Measurements from ENCODE around the gene RGS3. TPM values are rescaled to one million over a fixed set of nuclear protein-coding genes. Genes with fewer than 3 reads are reported as not detected.

Gene RGS3
- total RNA-seq, 1 donor from 2014 or later: 415 TPM

DNA sequence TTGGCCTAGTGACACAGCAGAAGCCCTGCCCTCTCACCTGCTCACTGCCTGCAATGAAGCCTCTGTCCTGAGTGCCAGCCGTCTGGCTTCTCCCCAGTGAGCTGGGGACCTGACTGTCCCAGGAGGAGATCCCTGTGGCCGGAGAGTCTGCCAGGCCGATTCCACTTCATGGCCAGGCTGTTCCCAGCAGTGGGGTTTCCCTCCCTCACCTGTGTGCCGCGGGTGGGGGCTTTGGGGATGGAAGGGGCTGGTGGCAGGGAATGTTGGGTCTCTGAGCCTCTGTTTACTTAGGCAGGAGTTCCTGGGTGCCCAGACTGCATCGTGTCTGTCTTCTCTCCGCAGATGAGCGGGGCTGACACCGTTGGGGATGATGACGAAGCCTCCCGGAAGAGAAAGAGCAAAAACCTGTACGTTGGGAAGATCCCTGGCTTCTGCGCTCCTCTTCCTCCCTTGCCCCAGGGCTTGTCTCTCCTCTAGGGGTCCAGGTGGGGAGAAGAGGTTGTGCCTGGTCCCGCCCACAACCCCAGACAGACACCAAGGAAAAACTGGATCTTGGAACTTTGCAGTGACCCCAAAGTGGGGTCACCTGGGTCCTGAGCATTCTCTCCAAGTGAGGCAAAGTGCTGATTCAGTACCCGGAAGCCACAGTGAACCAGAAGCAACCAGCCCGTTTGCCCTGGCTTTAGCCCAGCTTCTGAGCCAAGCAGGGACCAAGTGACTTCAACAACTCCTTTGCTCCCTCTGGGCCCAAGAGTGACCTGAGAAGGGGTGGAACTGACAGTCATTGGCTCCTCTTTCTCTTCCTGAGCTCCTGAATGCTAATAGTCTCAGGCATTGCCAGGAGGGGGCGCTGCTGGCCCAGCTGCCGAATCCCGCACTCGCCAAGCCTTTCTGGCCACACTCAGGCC lies 127.7 kb downstream of the RGS3 start:
- DNase-seq: peak; percentile 91

DNA sequence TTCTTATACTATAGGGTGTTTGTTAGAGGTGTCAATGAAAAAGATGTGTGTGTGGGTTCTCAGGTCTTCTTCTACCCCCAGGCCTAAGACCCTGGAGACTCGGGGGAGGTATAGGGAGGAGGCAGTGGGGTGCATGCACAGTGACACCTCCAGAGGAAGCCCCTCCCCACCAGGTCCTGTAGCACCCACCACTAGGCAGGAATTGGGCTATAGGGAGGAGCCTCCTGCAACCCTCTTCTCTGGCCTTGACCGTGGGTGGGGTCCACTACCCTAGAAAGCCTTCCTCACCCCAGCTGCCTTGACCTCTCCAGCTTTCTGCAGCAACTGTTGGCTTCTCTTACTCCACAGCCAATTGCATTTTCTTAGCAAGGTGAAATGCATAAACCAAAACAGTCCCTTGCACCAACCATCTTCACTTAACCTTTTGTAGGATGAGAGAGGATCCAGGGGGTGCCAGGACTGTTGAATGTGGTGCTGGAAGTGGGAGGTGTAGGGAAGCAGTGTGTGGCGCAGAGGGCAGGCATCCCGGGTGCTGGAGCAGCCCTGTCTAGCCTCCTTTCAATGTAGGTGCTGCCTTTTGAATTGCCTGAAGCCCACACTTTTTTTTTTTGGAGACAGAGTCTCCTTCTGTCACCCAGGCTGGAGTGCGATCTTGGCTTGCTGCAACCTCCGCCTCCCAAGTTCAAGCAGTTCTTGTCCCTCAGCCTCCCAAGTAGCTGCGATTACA lies 128.5 kb downstream of the RGS3 start:
- no peak for DNase-seq

GRCh38 chr9:113592876-113593575 lies 129.5 kb downstream of the RGS3 start:
- DNase-seq: peak; percentile 52

DNA sequence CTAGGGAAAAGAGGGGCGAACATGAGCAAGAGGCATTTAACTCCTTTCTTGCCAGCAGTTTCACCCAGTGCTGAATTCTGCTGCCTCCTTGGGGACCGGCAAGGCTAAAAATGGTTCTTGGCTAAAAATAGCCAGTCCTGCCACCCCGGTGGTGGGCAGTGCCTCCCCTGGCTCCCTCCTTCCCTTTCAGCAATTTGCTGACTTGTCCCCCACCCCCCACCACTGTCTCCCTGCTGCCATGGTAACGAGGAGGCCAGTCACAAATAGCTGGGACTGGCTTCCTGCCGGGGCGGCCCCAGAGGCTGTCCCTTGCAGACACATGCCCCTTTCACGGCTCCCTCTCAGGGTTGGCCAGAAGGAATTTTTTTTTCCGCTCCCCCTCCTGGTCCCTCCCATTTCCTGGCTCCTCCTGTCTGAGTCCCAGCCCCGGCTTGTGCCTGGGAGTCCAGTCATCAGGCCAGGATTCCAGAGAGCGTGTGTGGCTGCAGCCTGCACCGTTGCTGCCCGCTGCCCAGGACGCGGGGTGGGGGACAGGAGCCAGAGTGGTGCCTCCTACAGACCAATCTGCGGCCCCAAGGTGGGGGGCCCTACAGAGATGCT lies 130.3 kb downstream of the RGS3 start:
- peak; percentile 99 for DNase-seq

DNA sequence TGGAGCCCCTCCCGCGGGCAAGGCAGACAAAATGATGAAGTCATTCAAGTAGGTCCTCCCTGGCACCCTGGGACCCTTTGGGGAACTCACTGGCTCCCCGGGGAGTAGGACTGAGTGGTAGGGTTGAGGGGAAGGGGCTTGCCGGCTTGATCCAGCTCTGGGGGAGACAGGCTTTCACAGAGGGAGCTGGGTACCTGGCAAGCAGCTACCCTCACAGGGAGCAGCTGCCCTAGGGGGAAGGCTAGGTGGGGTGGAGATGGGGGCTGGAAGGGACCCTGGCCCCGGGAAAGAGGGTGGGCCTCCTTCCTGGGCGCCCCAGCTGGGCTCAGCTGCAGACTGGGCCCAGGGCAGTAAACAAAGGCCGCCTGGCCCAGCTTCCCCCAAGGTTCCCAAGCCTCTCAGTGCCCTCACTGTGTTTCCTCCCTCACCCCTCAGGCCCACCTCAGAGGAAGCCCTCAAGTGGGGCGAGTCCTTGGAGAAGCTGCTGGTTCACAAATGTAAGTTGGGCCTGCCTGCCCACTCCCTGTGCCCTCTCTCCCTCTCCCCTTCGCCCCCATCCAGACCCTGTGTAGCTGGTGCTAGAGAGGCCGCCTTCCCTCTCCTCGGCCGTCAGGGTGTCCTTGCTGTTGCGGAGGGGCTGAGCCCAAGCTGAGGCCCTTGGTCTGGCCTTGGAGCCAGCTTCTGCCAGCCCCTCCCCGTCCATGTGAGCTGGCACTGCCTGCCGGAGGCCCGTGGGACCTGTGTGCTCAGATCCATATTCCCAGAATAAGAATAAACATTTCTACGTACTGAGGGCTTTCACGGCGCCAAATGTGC lies 131.2 kb downstream of the RGS3 start:
- DNase-seq: no peak

DNA sequence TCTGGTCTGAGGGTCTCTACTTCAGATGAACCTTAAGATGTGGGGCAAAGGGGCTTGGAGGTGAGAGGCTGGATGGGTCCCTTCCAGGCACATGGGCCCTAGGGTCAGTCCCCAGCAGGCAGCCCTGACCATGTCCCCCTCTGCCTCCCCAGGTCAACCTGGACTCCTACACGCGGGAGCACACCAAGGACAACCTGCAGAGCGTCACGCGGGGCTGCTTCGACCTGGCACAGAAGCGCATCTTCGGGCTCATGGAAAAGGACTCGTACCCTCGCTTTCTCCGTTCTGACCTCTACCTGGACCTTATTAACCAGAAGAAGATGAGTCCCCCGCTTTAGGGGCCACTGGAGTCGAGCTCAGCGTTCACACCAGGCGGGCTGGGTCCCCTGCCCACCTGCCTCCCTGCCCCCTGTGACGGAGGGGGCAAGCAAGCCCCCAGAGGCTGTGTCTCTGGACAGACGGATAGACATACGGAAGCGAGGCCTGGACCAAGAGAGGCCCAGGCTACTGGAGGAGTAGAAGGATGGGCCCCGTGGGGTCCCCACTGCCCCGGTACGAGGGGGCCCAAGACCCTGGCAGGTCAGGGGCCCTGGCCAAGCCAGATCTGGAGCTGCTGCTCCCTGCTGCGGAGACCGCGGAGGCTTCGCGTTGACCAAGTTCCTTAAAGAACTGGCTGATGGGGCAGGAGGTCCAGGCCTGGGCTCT lies 133.2 kb downstream of the RGS3 start:
- DNase-seq: no peak

GRCh38 chr9:113597390-113598241 lies 134.1 kb downstream of the RGS3 start:
- no peak for DNase-seq

DNA sequence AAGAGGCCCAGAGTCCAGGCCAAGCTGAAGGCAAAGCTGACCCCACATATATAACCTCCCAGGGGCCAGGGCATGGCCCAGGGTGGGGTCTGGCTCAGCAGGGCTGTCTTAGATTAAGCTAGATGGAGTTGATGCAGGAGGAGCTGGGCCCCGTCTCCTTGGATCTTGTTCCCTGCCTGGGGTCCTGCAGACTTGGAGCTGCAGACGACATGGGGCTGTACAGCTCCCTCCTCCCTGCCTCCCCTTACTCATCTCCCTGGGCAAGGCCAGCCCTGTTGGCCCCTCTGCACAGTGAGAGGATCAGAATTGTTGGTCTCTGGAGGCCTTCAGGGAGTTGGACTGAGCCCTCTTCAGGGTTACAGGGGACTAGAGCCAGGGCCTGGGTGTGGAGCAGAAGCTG lies 134.9 kb downstream of the RGS3 start:
- DNase-seq: no peak

DNA sequence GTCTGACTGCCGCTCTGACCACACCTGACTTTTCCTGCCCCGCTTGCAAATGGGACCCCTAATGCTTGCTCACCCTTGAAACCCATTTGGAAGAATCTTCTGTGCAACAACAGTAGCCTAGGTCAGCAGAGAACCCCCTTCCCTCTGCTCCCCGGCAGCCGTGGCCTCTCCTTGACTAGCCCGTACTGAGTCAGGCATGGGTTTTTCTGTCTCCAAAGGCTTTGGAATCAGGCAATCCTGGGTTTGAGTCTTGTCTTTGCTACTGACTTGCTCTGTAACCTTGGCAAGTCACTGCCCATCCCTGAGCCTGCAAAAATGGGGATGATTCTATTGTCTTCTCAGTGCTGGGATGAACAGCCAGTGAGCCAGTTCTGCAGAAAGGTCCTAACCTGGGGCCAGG lies 135.4 kb downstream of the RGS3 start:
- DNase-seq: no peak

- peak; percentile 95 for DNase-seq
Observed at GRCh38 chr9:113599646-113600022, 136.1 kb downstream of the RGS3 start.

DNA sequence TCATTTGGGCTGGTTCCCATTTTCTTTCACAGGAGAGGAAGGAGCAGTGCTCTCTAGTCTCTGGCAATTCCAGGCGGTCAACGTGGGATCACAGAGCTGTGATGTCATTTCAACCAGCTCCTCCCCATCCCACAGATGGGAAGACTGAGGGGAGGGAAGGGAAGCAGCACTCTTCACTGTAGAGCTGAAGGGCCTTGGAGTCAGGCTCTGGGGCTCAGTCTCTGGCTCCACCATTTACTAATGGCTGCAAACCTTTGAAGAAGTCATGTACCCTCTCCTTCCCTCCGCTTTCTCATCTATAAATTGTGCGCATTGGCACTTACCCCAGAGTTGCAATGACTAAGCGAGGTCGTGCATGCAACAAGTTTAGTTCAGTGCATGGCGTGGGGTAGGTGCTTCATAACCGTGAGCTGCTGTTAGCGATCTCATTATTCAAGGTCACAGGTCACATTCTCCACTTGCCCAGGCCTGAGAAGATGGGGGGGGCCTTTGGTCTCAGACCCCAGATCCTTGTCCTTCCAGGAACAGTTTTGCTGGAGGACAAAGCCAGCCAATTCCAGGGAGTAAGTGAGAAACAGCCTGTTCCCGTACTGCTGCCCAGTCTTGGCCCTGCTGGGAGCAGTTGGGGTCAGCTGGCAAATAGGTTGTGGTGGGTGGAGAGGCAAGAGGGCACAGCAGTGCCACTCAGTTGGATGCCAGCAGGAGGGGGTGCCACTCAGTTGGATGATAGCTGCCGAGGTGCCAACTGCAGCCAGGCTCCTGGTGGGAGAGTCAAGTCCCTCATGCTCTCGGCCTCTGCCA lies 136.7 kb downstream of the RGS3 start:
- DNase-seq: peak; percentile 76

GRCh38 chr9:113600871-113601614 lies 137.5 kb downstream of the RGS3 start:
- DNase-seq: no peak

GRCh38 chr9:113601656-113602055 lies 138.1 kb downstream of the RGS3 start:
- no peak for DNase-seq

GRCh38 chr9:113602126-113603047 lies 138.9 kb downstream of the RGS3 start:
- peak; percentile 80 for DNase-seq

GRCh38 chr9:113603048-113603375 lies 139.5 kb downstream of the RGS3 start:
- no peak for DNase-seq

DNA sequence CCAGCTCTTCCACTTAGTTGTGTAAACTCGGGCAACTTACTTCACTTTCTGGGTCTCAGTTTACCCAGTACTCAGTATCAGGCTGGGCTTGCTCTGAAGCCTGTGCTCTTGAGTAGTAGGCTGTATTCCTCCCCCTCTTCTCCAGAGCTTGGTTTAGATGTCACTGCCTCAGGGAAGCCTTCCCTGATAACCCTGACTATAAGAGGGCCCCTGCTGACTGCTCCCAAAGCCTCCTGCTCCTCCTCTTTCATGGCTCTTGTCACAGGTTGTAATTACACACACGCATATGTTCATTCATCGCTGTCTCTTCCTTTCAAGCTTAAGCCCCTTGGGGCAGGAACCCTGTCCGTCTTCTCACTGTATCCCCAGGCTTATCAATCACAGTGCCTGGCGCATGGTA lies 140.2 kb downstream of the RGS3 start:
- no peak for DNase-seq

DNA sequence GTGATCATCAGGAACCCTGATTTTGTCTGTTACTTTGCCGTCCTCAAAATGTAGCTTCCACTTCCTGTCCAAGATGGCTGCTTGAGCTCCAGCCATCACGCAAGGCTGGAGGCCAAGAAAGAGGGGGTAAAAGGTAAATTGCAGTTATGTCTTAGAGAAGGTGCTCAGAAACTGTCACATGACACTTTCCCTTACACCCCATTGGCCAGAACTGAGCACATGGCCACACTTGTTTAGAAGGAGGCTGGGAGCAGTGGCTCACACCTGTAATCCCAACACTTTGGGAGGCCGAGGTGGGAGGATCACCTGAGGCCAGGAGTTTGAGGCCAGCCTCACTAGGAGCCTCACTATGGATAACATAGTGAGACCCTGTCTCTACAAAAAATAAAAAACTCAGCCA lies 140.9 kb downstream of the RGS3 start:
- DNase-seq: no peak

DNA sequence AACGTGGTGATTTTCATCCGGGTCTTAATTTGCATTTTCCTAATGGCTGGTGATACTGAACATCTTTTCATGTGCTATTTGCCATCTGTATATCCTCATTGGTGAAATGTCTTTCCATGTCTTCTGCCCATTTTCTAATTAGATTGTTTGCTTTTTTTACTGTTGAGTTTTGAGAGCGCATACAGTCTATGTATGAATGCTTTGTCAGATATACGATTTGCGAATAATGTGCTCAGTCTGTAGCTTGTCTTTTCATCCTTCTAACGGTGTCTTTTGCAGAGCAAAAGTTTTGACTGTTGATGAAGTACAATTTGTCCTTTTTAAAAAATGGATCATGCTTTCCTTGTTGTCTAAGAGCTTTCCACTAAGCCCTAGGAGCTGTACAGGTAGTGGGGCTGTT lies 143.0 kb downstream of the RGS3 start:
- no peak for DNase-seq

All from dermis blood vessel endothelial cell (primary cell).